ENCODE measurements around the gene UBXN10.

- TF ChIP-seq, protein P1, sequence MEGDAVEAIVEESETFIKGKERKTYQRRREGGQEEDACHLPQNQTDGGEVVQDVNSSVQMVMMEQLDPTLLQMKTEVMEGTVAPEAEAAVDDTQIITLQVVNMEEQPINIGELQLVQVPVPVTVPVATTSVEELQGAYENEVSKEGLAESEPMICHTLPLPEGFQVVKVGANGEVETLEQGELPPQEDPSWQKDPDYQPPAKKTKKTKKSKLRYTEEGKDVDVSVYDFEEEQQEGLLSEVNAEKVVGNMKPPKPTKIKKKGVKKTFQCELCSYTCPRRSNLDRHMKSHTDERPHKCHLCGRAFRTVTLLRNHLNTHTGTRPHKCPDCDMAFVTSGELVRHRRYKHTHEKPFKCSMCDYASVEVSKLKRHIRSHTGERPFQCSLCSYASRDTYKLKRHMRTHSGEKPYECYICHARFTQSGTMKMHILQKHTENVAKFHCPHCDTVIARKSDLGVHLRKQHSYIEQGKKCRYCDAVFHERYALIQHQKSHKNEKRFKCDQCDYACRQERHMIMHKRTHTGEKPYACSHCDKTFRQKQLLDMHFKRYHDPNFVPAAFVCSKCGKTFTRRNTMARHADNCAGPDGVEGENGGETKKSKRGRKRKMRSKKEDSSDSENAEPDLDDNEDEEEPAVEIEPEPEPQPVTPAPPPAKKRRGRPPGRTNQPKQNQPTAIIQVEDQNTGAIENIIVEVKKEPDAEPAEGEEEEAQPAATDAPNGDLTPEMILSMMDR (IDR thresholded peaks at IDR 0.05), result no peak
- no peak for TF ChIP-seq POLR2A (IDR thresholded peaks at IDR 0.05)
Measured at GRCh38 chr1:20160034-20160433, 25.9 kb upstream of the UBXN10 start.
